AG04449 (cell line): Measurements from ENCODE around the gene ARHGEF12.

Source experiments
- CTCF ChIA-PET: fragments of 350-600 bp; formaldehyde crosslinking; extraction: SDS; loops from one replicate; lab custom pipeline; 2021; ENCODE audit warnings: antibody characterized with exemption; lab: Yijun Ruan, JAX
- POLR2A ChIA-PET: fragments of 400-600, 350-600 bp; formaldehyde crosslinking; extraction: SDS; loops from one replicate; lab custom pipeline; 2020; ENCODE audit warnings: antibody characterized with exemption, inconsistent platforms; lab: Yijun Ruan, JAX
- DNase-seq: peaks from one replicate; pipeline ENCODE4 v3.0.0-alpha.2; 2010; ENCODE audit warnings: low read depth, low spot score
- H3K4me3 ChIP-seq: 2 replicates; pipeline ENCODE4 v1.5.1; 2011; ENCODE audit warnings: low read depth, mild to moderate bottlenecking, control low read depth, low read length
- TF ChIP-seq, protein P1 (sequence below): IDR thresholded peaks from one replicate; pipeline ENCODE4 v1.5.1; 2011; ENCODE audit warnings: mild to moderate bottlenecking, moderate library complexity, low read length, control low read depth, inconsistent platforms; ENCODE audit not compliant: insufficient read depth; ENCODE audit errors: missing control alignments

The ARHGEF12 gene

DNA sequence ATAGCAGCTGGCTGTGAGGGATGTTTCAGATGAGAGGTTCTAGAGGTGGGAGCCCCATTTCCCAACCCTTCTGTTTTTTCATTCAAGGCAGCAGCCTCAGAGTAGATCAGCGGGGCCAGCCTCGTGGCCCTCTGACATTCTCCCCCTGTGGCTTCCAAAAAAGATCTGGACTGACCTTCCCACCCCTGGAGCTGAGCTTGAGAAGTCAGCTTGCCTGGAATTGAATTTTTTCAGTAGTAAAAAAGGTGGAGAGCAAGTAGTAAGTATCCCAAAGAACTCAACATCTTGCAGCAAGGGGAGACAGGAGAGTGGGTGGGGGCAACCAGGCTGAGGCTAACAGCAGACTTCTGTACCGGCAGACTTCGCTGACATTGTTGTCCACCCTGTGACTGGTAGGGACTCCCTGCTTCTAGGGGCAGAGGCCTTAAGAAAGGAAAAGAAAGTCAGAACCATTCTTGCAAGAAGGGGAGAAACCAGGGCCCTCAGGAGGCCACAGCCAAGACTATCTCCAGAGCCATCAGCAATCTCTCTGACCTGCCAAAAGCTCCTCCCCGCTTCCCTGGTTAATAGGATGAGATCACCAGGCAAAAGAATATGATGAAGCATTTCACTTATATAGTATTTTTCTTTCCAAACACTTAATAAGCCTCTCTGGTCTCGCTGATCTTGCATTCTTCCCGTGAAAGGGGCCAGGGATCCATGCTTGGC, 173.3 kb downstream of the ARHGEF12 start:
- no peak for DNase-seq
- no peak overlapping the region for H3K4me3 ChIP-seq
- TF ChIP-seq, protein P1, sequence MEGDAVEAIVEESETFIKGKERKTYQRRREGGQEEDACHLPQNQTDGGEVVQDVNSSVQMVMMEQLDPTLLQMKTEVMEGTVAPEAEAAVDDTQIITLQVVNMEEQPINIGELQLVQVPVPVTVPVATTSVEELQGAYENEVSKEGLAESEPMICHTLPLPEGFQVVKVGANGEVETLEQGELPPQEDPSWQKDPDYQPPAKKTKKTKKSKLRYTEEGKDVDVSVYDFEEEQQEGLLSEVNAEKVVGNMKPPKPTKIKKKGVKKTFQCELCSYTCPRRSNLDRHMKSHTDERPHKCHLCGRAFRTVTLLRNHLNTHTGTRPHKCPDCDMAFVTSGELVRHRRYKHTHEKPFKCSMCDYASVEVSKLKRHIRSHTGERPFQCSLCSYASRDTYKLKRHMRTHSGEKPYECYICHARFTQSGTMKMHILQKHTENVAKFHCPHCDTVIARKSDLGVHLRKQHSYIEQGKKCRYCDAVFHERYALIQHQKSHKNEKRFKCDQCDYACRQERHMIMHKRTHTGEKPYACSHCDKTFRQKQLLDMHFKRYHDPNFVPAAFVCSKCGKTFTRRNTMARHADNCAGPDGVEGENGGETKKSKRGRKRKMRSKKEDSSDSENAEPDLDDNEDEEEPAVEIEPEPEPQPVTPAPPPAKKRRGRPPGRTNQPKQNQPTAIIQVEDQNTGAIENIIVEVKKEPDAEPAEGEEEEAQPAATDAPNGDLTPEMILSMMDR = no peak
- POLR2A ChIA-PET = no interaction called here
- CTCF ChIA-PET = interaction anchor here (1.0 to 8.0 kb wide), 13 partner anchors 8 to 602 kb away, joined by 3 to 249 read pairs (median 6); no protein-coding TSS in a partner anchor

DNA sequence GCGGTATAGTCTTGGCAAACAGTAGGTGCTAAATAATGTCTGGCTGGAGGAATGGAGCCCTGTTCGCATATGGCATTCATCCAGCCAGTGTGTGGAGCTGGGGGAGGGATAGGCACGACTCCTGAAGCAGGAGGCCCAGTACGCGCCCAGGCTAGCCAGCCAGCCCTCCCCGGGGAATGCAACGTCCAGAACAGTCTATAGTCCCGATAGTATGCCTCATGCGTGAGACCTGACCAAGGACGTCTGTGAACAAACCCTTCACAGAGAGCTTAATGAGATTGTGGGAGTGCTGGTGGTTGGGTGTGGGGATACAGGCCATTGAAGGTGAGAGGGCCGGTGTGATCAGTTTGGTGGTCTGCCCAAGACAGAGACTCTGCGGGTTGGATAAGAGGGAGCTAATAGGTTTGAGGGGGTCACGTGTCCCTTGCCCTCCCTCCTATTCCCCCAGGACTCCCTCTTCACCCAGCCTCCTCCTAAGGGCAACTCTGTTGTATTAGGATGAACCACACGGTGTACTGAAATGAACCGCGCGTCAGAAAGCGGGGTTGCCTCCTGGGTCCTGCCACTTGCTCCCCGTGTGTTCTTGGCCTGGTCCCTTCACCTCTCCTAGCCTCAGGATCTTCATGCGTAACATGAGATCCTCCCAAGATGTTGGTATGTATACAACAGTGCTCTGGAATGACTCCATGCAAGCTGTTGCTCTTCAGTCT, 174.3 kb downstream of the ARHGEF12 start:
- CTCF ChIA-PET = interaction anchor here (0.6 to 8.0 kb wide), 38 partner anchors 9 to 1994 kb away, joined by 3 to 249 read pairs (median 4); partner anchors contain the start of gene ARHGEF12
- POLR2A ChIA-PET = no interaction called here
- DNase-seq = no peak
- TF ChIP-seq, protein P1 = no peak
- no peak overlapping the region for H3K4me3 ChIP-seq

DNA sequence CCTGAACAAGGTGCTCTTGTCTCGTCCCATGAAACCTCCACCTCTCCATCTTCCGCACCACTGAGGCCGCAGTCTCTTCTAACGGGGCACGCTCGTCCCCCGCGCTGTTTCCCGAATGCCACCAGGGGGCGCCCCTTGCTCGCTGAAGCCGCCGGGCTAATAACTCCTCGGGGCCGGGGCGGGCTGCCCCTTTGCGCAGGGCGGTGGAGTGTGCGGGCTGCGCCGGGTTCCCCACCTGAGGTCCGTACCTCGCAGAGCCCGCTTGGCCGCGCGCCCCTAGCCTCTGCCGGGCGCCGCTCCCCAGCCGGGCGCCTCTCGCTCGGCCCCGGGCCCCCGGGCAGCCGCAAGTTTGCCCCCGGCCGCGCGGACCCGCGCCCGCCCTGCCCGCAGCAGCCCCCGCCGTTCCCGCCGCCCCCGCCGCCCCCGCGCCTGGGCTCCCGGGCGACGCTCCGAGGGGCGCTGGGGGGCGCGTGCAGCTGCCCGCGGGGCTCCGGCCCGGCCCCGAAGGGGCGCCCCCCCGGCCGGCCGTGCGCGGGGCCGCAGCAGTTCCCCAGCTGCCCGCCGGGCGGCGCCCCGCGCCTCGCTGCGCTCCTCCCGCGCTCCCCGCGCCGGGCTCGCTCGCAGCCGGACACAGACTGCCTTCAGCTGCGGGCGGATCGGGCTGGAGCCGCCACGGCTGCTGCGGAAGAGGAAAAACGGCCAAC, 175.1 kb downstream of the ARHGEF12 start, which contains the start of gene GRIK4:
TSS of gene GRIK4 (plus strand) at position 633 of the 704 bp plus-strand sequence. CDS start 148,571 bp downstream, outside the sequence.
- peak within 1 kb of the TSS; percentile 49 for H3K4me3 ChIP-seq
- no peak for DNase-seq
- TF ChIP-seq, protein P1 = peak; percentile 93
- CTCF ChIA-PET = interaction anchor here (0.6 to 8.0 kb wide), 38 partner anchors 8 to 1993 kb away, joined by 3 to 249 read pairs (median 4); partner anchors contain the start of gene ARHGEF12
- POLR2A ChIA-PET = no interaction called here

DNA sequence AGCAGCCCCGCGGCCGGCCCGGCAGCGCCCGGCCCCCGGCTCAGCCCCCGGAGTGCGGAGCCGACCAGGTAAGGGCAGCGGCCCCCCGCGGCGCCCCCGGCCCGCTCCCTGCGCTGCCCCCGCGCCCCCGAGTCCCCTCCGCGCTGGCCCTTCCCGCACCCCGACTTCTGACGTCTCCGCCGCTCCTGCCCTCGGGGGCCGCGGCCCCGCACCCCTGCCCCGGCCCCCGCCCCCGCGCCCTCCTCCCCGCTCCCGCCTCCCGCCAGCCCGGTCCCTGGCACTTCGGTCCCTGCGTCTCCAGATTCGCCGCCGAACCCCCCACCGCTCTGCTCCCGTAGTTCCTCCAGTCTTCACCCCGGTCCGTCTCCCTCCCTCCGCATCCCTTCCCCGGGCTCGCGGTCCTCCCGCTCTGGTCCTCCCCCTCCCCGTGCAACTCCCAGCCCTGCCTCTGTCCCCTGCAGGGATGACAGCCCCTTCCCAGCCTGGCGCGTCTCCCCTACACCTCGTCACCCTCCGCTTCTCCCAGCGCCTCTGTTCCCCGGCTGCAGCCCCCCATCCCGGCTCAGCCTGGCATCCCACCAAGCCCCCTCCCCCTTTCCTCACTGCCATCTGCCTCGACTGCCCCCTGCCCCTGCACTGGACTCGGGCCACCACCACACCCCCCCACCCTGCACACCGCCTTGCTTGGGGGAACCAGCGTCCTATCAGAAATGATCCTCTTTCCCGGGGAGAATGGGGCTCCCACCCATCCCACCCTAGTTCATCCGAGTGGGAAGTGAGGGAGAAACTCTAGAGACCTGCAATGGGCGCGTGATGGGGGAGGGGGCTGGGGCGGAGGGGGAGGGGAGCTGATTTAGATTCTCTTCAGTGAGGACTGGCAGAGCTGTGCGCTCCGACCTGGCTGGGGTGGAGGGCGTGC, 175.9 kb downstream of the ARHGEF12 start:
- no peak for DNase-seq
- CTCF ChIA-PET = interaction anchor here (0.7 to 8.0 kb wide), 27 partner anchors 10 to 682 kb away, joined by 3 to 249 read pairs (median 6); partner anchors contain the start of gene ARHGEF12
- H3K4me3 ChIP-seq = peak overlapping the region; percentile 33
- POLR2A ChIA-PET = no interaction called here
- TF ChIP-seq, protein P1 = no peak

DNA sequence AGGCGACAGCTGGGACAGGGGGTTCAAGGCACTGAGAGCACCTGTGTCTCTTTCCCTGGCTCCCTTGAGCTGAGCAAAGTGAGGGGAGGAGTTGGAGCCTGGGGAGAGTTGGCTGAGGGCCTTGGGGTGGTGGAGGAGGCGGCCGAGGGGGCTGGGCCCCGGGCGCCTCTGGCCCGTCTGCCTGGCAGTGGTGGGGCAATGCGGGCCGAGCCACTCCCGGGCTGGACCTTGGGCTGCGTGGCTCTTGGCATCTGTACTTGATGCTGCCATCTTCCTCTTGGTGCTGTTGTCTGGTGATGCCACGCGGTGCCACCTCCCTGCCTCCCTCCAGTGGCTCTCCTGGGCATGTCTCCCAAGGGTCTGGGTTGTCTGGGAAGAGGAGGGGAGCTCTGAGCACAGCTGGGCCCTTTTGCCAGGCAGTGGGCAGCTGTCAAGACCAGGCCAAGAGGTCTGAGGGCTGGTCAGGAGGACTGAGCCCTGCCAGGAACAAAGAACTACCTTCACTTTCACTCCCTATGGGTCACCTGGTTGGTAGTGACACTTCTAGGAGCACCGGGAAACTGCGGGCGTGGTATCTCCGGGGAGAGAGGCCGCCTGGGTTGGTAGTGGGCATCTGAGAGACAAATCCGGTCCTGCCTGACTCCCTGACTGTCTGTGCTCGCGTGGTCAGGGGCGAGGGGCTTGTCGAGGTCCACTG, 176.7 kb downstream of the ARHGEF12 start:
- ChIA-PET POLR2A (no interaction called here), CTCF (interaction anchor here (0.9 to 2.5 kb wide), 8 partner anchors 13 to 290 kb away, joined by 3 to 14 read pairs (median 6); no protein-coding TSS in a partner anchor)
- DNase-seq = no peak
- no peak overlapping the region for H3K4me3 ChIP-seq
- TF ChIP-seq, protein P1 = peak; percentile 7
